ENCODE data around the gene VPS18. TPM values are rescaled to one million over a fixed set of nuclear protein-coding genes. Genes with fewer than 3 reads are reported as not detected.
A peak's percentile ranks its signal among the peaks of the same experiment; 100 is the strongest.

The VPS18 gene
- total and polyA plus RNA-seq, 2 donors (not counting 1 experiment from before 2014, with no cell fraction given) = 13.6 to 29.6 TPM

DNA sequence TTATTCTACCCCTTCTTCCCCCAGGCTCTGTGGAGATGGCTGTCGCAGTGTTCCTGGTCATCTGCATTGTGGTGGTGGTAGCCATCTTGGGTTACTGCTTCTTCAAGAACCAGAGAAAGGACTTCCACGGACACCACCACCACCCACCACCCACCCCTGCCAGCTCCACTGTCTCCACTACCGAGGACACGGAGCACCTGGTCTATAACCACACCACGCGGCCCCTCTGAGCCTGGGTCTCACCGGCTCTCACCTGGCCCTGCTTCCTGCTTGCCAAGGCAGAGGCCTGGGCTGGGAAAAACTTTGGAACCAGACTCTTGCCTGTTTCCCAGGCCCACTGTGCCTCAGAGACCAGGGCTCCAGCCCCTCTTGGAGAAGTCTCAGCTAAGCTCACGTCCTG is 37.5 kb upstream of the VPS18 start:
- 89% methylated on average over 8 of the region's 8 CpGs for WGBS (ENCODE audit: insufficient coverage)
- no peaks in the 10 kb centered on the region for H3K9me3 ChIP-seq (ENCODE audit: control extremely low read depth in 1 of 3, control insufficient read depth in 2 of 3, insufficient read depth in 1 of 3, low read length in 2 of 3)
- intact Hi-C loops (cut with micrococcal nuclease) = loop anchor here (1.0 to 5.0 kb wide), 3 partner anchors 38 to 329 kb away; partner anchors contain the start of gene VPS18
- H3K4me1 Mint-ChIP-seq = peaks cover 12% of the 10 kb centered on the region
- no peaks in the 10 kb centered on the region for H3K9me3 Mint-ChIP-seq (ENCODE audit: insufficient read depth)
- no peaks in the 10 kb centered on the region for H3K27me3 ChIP-seq (replicated peaks in 1 of 4; ENCODE audit: control extremely low read depth in 1 of 4, control insufficient read depth in 3 of 4, insufficient read depth in 4 of 4, low read length in 3 of 4)
- no peak overlapping the region for H3K27ac ChIP-seq (ENCODE audit: low read length in 2 of 2)
- no peak overlapping the region for H3K27ac Mint-ChIP-seq
- no peaks in the 10 kb centered on the region for H4K20me1 ChIP-seq (ENCODE audit: control insufficient read depth, insufficient read depth, low read length, poor library complexity, severe bottlenecking)
- H3K9ac ChIP-seq (ENCODE audit: low read length) = no peak overlapping the region
- no peak overlapping the region for H2AFZ ChIP-seq (ENCODE audit: insufficient read depth, low read depth, low read length, poor library complexity, severe bottlenecking)
- H3K36me3 ChIP-seq (replicated peaks in 1 of 2; ENCODE audit: control extremely low read depth in 1 of 2, control insufficient read depth in 1 of 2, extremely low read depth in 1 of 2, insufficient read depth in 2 of 2, low read length in 1 of 2) = no peaks in the 10 kb centered on the region
- CTCF ChIA-PET = interaction anchor here (0.6 to 7.3 kb wide), 11 partner anchors 8 to 332 kb away, joined by 3 to 189 read pairs (median 21); partner anchors contain the start of gene SPINT1
- H3K4me2 ChIP-seq (replicated peaks; ENCODE audit: low read depth, low read length, poor library complexity, severe bottlenecking) = no peak overlapping the region
- no peak overlapping the region for H3K4me3 Mint-ChIP-seq
- POLR2A ChIA-PET = interaction anchor here (0.7 to 2.9 kb wide), 2 partner anchors 35 to 37 kb away, joined by 3 to 9 read pairs; partner anchors contain the start of gene VPS18
- H3K4me1 ChIP-seq (ENCODE audit: control insufficient read depth in 2 of 2, insufficient read depth in 2 of 2, low read length in 2 of 2) = peaks cover 0 to 10% of the 10 kb centered on the region in 2 donors
- no peaks in the 10 kb centered on the region for H3K27me3 Mint-ChIP-seq
- ATAC-seq (ENCODE audit: low read depth) = no peak
- TF ChIP-seq, protein P1, sequence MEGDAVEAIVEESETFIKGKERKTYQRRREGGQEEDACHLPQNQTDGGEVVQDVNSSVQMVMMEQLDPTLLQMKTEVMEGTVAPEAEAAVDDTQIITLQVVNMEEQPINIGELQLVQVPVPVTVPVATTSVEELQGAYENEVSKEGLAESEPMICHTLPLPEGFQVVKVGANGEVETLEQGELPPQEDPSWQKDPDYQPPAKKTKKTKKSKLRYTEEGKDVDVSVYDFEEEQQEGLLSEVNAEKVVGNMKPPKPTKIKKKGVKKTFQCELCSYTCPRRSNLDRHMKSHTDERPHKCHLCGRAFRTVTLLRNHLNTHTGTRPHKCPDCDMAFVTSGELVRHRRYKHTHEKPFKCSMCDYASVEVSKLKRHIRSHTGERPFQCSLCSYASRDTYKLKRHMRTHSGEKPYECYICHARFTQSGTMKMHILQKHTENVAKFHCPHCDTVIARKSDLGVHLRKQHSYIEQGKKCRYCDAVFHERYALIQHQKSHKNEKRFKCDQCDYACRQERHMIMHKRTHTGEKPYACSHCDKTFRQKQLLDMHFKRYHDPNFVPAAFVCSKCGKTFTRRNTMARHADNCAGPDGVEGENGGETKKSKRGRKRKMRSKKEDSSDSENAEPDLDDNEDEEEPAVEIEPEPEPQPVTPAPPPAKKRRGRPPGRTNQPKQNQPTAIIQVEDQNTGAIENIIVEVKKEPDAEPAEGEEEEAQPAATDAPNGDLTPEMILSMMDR (IDR thresholded peaks at IDR 0.05) = no peak
- no peak for TF ChIP-seq EZH2 (IDR thresholded peaks at IDR 0.05; ENCODE audit: borderline replicate concordance, insufficient read depth, low read depth, low read length, poor library complexity, severe bottlenecking)
- no peak for DNase-seq
- no peaks in the 10 kb centered on the region for H3K79me2 ChIP-seq (ENCODE audit: control insufficient read depth, insufficient read depth, low read length)
- no peak overlapping the region for H3K4me3 ChIP-seq (ENCODE audit: control extremely low read depth in 1 of 5, extremely low read depth in 1 of 5, insufficient read depth in 1 of 5, low read depth in 2 of 5, low read length in 4 of 5)

DNA sequence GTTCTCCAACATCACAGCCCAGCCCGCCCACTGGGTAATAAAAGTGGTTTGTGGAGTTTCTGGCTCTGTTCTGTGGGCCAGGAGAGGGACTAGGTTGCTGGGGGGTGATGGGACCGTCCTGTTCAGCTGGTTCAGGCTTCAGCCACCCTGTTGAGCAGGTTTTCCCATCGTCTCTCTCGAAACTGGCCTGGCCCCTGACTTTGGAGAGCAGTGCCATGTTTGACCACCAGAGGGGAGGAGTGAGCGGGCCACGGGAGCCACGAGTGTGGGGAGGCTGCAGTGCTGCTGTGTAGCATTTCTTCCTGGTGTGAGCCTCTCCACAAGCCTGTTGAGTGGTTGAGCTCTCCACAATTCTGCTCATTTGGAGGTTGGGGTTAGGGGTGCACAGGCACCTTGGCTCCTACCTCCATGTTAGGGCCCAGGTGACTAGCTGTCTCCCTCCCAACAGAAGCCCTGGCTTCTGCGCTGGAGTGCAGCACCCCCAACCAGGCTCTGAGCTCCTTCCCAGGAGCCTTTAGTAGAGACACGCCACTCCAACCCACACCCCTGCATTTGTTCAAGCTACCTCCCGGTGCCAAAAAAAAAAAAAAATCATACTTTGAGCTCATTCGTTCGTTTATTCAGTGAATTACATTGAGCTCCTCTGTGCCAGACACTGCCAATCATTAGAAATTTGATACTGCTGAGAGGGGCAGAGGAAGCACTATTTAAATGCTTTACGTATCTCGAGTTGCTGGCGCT is 36.5 kb upstream of the VPS18 start:
- H2AFZ ChIP-seq (ENCODE audit: insufficient read depth, low read depth, low read length, poor library complexity, severe bottlenecking) = peak overlapping the region; percentile 44
- H3K27me3 ChIP-seq (replicated peaks in 1 of 4; ENCODE audit: control extremely low read depth in 1 of 4, control insufficient read depth in 3 of 4, insufficient read depth in 4 of 4, low read length in 3 of 4) = no peaks in the 10 kb centered on the region
- ChIA-PET POLR2A (interaction anchor here (0.5 to 2.9 kb wide), 4 partner anchors 34 to 389 kb away, joined by 4 to 9 read pairs (median 4); partner anchors contain the start of genes GCHFR and VPS18), CTCF (interaction anchor here (0.6 to 7.3 kb wide), 36 partner anchors 9 to 1240 kb away, joined by 3 to 189 read pairs (median 4); partner anchors contain the start of genes INO80, RAD51 and SPINT1)
- Mint-ChIP-seq H3K4me1 (peaks cover 12% of the 10 kb centered on the region), H3K27ac (no peak overlapping the region), H3K9me3 (ENCODE audit: insufficient read depth) (no peaks in the 10 kb centered on the region), H3K4me3 (no peak overlapping the region), H3K27me3 (no peaks in the 10 kb centered on the region)
- TF ChIP-seq, protein P1 (IDR thresholded peaks at IDR 0.05) = peak; percentile 93
- no peak for TF ChIP-seq EZH2 (IDR thresholded peaks at IDR 0.05; ENCODE audit: borderline replicate concordance, insufficient read depth, low read depth, low read length, poor library complexity, severe bottlenecking)
- H3K9me3 ChIP-seq (ENCODE audit: control extremely low read depth in 1 of 3, control insufficient read depth in 2 of 3, insufficient read depth in 1 of 3, low read length in 2 of 3) = no peaks in the 10 kb centered on the region
- no peaks in the 10 kb centered on the region for H3K36me3 ChIP-seq (replicated peaks in 1 of 2; ENCODE audit: control extremely low read depth in 1 of 2, control insufficient read depth in 1 of 2, extremely low read depth in 1 of 2, insufficient read depth in 2 of 2, low read length in 1 of 2)
- WGBS (ENCODE audit: insufficient coverage) = 31% methylated on average over 9 of the region's 15 CpGs
- H3K79me2 ChIP-seq (ENCODE audit: control insufficient read depth, insufficient read depth, low read length) = no peaks in the 10 kb centered on the region
- H3K27ac ChIP-seq (ENCODE audit: low read length in 2 of 2) = no peak overlapping the region
- no peaks in the 10 kb centered on the region for H4K20me1 ChIP-seq (ENCODE audit: control insufficient read depth, insufficient read depth, low read length, poor library complexity, severe bottlenecking)
- DNase-seq = peak; percentile 82
- H3K4me1 ChIP-seq (ENCODE audit: control insufficient read depth in 2 of 2, insufficient read depth in 2 of 2, low read length in 2 of 2) = peaks cover 0 to 10% of the 10 kb centered on the region in 2 donors
- no peak overlapping the region for H3K4me3 ChIP-seq (ENCODE audit: control extremely low read depth in 1 of 5, extremely low read depth in 1 of 5, insufficient read depth in 1 of 5, low read depth in 2 of 5, low read length in 4 of 5)
- H3K9ac ChIP-seq (ENCODE audit: low read length) = no peak overlapping the region
- peak; percentile 95 for ATAC-seq (ENCODE audit: low read depth)
- no peak overlapping the region for H3K4me2 ChIP-seq (replicated peaks; ENCODE audit: low read depth, low read length, poor library complexity, severe bottlenecking)
- intact Hi-C loops (cut with micrococcal nuclease) = loop anchor here (1.0 to 5.0 kb wide), 3 partner anchors 37 to 328 kb away; partner anchors contain the start of gene VPS18

All from B cell (primary cell).